Naive thymus-derived CD4-positive, alpha-beta T cell (primary cell): Measurements from ENCODE around the gene RNU5B-1. TPM values are rescaled to one million over a fixed set of nuclear protein-coding genes. Genes with fewer than 3 reads are reported as not detected.

ENCODE experiments used
- ATAC-seq: fragments of 150-1000 bp; cut with Tn5 transposase; 2 replicates; pipeline ENCODE4 v1.10.0; 2021; ENCODE audit warnings: mild to moderate bottlenecking, moderate library complexity
- CTCF ChIA-PET: fragments of 350-600 bp; sonication (Branson Sonifier 250); formaldehyde crosslinking; loops from one replicate; lab custom pipeline; 2021; ENCODE audit warnings: antibody characterized with exemption; lab: Charles Lee
- POLR2A ChIA-PET: fragments of 350-600 bp; sonication (Branson Sonifier 250); formaldehyde crosslinking; loops from one replicate; lab custom pipeline; 2021; ENCODE audit warnings: antibody characterized with exemption, inconsistent platforms; lab: Charles Lee
- DNase-seq, 9 donors: peaks; one replicate each; pipeline versions ENCODE4 v3.0.0 to v3.0.0-alpha.2; 2020 to 2022; ENCODE audit warnings: mixed read lengths in 1 of 9
- H3K27ac ChIP-seq: one replicate; pipeline ENCODE4 v1.7.0; 2013; ENCODE audit warnings: mild to moderate bottlenecking, low read depth, low read length, moderate library complexity
- H3K27me3 ChIP-seq, 2 donors: one replicate each; pipeline ENCODE4 v1.7.0; 2013; ENCODE audit warnings: low read length in 2 of 2, mild to moderate bottlenecking in 2 of 2, moderate library complexity in 2 of 2; ENCODE audit not compliant: control insufficient read depth in 2 of 2, insufficient read depth in 2 of 2
- H3K36me3 ChIP-seq, 3 experiments: 1 replicate in 2 of 3; 2 replicates in 1 of 3; pipeline ENCODE4 v1.7.0; 2013; ENCODE audit warnings: low read length in 3 of 3, mild to moderate bottlenecking in 3 of 3, moderate library complexity in 1 of 3; ENCODE audit not compliant: insufficient read depth in 3 of 3, control insufficient read depth in 2 of 3
- H3K4me1 ChIP-seq, 2 donors: one replicate each; pipeline ENCODE4 v1.7.0; 2013; ENCODE audit warnings: low read length in 2 of 2, mild to moderate bottlenecking in 2 of 2, moderate library complexity in 1 of 2; ENCODE audit not compliant: control insufficient read depth in 2 of 2, insufficient read depth in 2 of 2
- H3K4me3 ChIP-seq: 2 replicates; pipeline ENCODE4 v1.7.0; 2013; ENCODE audit warnings: mild to moderate bottlenecking, low read length
- H3K9me3 ChIP-seq, 3 experiments: 1 replicate in 2 of 3; 2 replicates in 1 of 3; pipeline ENCODE4 v1.7.0; 2013; ENCODE audit warnings: low read length in 3 of 3; ENCODE audit not compliant: control insufficient read depth in 2 of 3
- H3K27ac Mint-ChIP-seq, 9 donors: one replicate each; pipeline ENCODE4 v1.8.0; 2020 to 2022; ENCODE audit warnings: mixed read lengths in 9 of 9, mild to moderate bottlenecking in 8 of 9, moderate library complexity in 5 of 9, inconsistent platforms in 2 of 9
- H3K27me3 Mint-ChIP-seq, 5 donors: one replicate each; pipeline ENCODE4 v1.8.0; 2021 to 2022; ENCODE audit warnings: mixed read lengths in 5 of 5, mild to moderate bottlenecking in 1 of 5
- H3K36me3 Mint-ChIP-seq, 5 donors: one replicate each; pipeline ENCODE4 v1.8.0; 2020 to 2022; ENCODE audit warnings: mixed read lengths in 5 of 5, mild to moderate bottlenecking in 3 of 5, inconsistent platforms in 1 of 5
- H3K4me1 Mint-ChIP-seq, 7 donors: one replicate each; pipeline ENCODE4 v1.8.0; 2020 to 2022; ENCODE audit warnings: mixed read lengths in 7 of 7, mild to moderate bottlenecking in 3 of 7, inconsistent platforms in 1 of 7
- H3K4me3 Mint-ChIP-seq, 10 donors: one replicate each; pipeline ENCODE4 v1.8.0; 2020 to 2022; ENCODE audit warnings: mild to moderate bottlenecking in 10 of 10, mixed read lengths in 10 of 10, moderate library complexity in 6 of 10, inconsistent platforms in 2 of 10
- H3K9me3 Mint-ChIP-seq, 11 donors: one replicate each; pipeline ENCODE4 v1.8.0; 2020 to 2022; ENCODE audit warnings: mixed read lengths in 11 of 11, mild to moderate bottlenecking in 4 of 11, inconsistent platforms in 1 of 11, moderate library complexity in 1 of 11
- intact Hi-C, 2 donors: fragments of 100-400 bp; cut with micrococcal nuclease; formaldehyde crosslinking; loops; one replicate each; pipeline ENCODE4 v1.15.1; 2023
- polyA plus RNA-seq, 2 donors: library from polyadenylated mRNA; unstranded; fragments of 300-500 nt; fragmentation: Illumina TruSeq; gene quantifications; one replicate each; pipeline ENCODE4 v1.2.3, GENCODE V29; 2021
- total RNA-seq, 6 experiments: library from RNA in 5 of 6; stranded (reverse) in 5 of 6; gene quantifications; 1 replicate in 5 of 6; 2 replicates in 1 of 6; pipeline ENCODE4 v1.2.3 and lab custom pipeline; 2021 to 2026

RNU5B-1 gene
- total and polyA plus RNA-seq, 7 experiments from 2014 or later: 18.9 TPM; not detected in 6

GRCh38 chr15:65336493-65337435 is 32.3 kb downstream of the RNU5B-1 start:
- no peaks in the 10 kb centered on the region for H3K4me1 ChIP-seq
- no peaks in the 10 kb centered on the region for H3K36me3 ChIP-seq
- H3K27ac ChIP-seq: no peak overlapping the region
- POLR2A ChIA-PET: no interaction called here
- DNase-seq: no peak
- no peak overlapping the region for H3K4me3 ChIP-seq
- H3K27me3 ChIP-seq: no peaks in the 10 kb centered on the region
- H3K4me3 Mint-ChIP-seq: no peak overlapping the region
- intact Hi-C loops: no loop called here
- no peaks in the 10 kb centered on the region for H3K9me3 ChIP-seq
- H3K36me3 Mint-ChIP-seq: no peaks in the 10 kb centered on the region
- peaks cover 0 to 6% (median 0%) of the 10 kb centered on the region in 7 donors for H3K4me1 Mint-ChIP-seq
- CTCF ChIA-PET: no interaction called here
- peaks cover 0 to 18% (median 5%) of the 10 kb centered on the region in 5 donors for H3K27me3 Mint-ChIP-seq
- no peak for ATAC-seq
- peaks cover 0 to 1% (median 0%) of the 10 kb centered on the region in 11 donors for H3K9me3 Mint-ChIP-seq
- no peak overlapping the region for H3K27ac Mint-ChIP-seq

- ATAC-seq: no peak
- Mint-ChIP-seq H3K27me3 (peaks cover 0 to 18% (median 5%) of the 10 kb centered on the region in 5 donors), H3K4me1 (peaks cover 0 to 6% (median 0%) of the 10 kb centered on the region in 7 donors), H3K36me3 (no peaks in the 10 kb centered on the region), H3K27ac (no peak overlapping the region), H3K4me3 (no peak overlapping the region), H3K9me3 (peaks cover 0 to 1% (median 0%) of the 10 kb centered on the region in 11 donors)
- no peaks in the 10 kb centered on the region for H3K36me3 ChIP-seq
- H3K4me3 ChIP-seq: no peak overlapping the region
- POLR2A ChIA-PET: no interaction called here
- H3K27me3 ChIP-seq: no peaks in the 10 kb centered on the region
- CTCF ChIA-PET: no interaction called here
- no peak for DNase-seq
- no peak overlapping the region for H3K27ac ChIP-seq
- H3K4me1 ChIP-seq: no peaks in the 10 kb centered on the region
- H3K9me3 ChIP-seq: no peaks in the 10 kb centered on the region
- intact Hi-C loops: no loop called here
Measured at GRCh38 chr15:65337436-65338070, 33.1 kb downstream of the RNU5B-1 start.

- Mint-ChIP-seq H3K27ac (no peak overlapping the region), H3K4me3 (no peak overlapping the region), H3K36me3 (no peaks in the 10 kb centered on the region), H3K4me1 (peaks cover 0 to 6% (median 0%) of the 10 kb centered on the region in 7 donors), H3K27me3 (peaks cover 0 to 18% (median 5%) of the 10 kb centered on the region in 5 donors), H3K9me3 (peaks cover 0 to 1% (median 0%) of the 10 kb centered on the region in 11 donors)
- ATAC-seq (no peak), DNase-seq (no peak)
- H3K27me3 ChIP-seq: no peaks in the 10 kb centered on the region
- CTCF ChIA-PET: no interaction called here
- intact Hi-C loops: no loop called here
- H3K4me1 ChIP-seq: no peaks in the 10 kb centered on the region
- no peak overlapping the region for H3K27ac ChIP-seq
- no peaks in the 10 kb centered on the region for H3K36me3 ChIP-seq
- POLR2A ChIA-PET: no interaction called here
- no peak overlapping the region for H3K4me3 ChIP-seq
- H3K9me3 ChIP-seq: no peaks in the 10 kb centered on the region
Measured at GRCh38 chr15:65338366-65338765, 33.9 kb downstream of the RNU5B-1 start.

GRCh38 chr15:65338823-65339222 is 34.3 kb downstream of the RNU5B-1 start:
- no peak overlapping the region for H3K27ac Mint-ChIP-seq
- H3K4me1 Mint-ChIP-seq: peaks cover 0 to 6% (median 0%) of the 10 kb centered on the region in 7 donors
- H3K27me3 Mint-ChIP-seq: peaks cover 0 to 18% (median 5%) of the 10 kb centered on the region in 5 donors
- no peak for ATAC-seq
- Histone ChIP-seq H3K27ac (no peak overlapping the region), H3K4me3 (no peak overlapping the region), H3K4me1 (no peaks in the 10 kb centered on the region), H3K27me3 (no peaks in the 10 kb centered on the region), H3K36me3 (no peaks in the 10 kb centered on the region), H3K9me3 (no peaks in the 10 kb centered on the region)
- no peak for DNase-seq
- H3K9me3 Mint-ChIP-seq: peaks cover 0 to 1% (median 0%) of the 10 kb centered on the region in 11 donors
- H3K4me3 Mint-ChIP-seq: no peak overlapping the region
- POLR2A ChIA-PET: no interaction called here
- no peaks in the 10 kb centered on the region for H3K36me3 Mint-ChIP-seq
- CTCF ChIA-PET: no interaction called here
- intact Hi-C loops: no loop called here

GRCh38 chr15:65339416-65339815 is 34.9 kb downstream of the RNU5B-1 start:
- no peaks in the 10 kb centered on the region for H3K4me1 ChIP-seq
- no peaks in the 10 kb centered on the region for H3K9me3 ChIP-seq
- Mint-ChIP-seq H3K27ac (no peak overlapping the region), H3K4me3 (no peak overlapping the region), H3K9me3 (peaks cover 0 to 1% (median 0%) of the 10 kb centered on the region in 11 donors), H3K36me3 (no peaks in the 10 kb centered on the region), H3K4me1 (peaks cover 0 to 6% (median 0%) of the 10 kb centered on the region in 7 donors), H3K27me3 (peaks cover 0 to 17% (median 5%) of the 10 kb centered on the region in 5 donors)
- intact Hi-C loops: no loop called here
- ChIA-PET POLR2A (no interaction called here), CTCF (no interaction called here)
- no peaks in the 10 kb centered on the region for H3K27me3 ChIP-seq
- no peak for DNase-seq
- H3K27ac ChIP-seq: no peak overlapping the region
- no peak for ATAC-seq
- H3K36me3 ChIP-seq: no peaks in the 10 kb centered on the region
- H3K4me3 ChIP-seq: no peak overlapping the region

DNA sequence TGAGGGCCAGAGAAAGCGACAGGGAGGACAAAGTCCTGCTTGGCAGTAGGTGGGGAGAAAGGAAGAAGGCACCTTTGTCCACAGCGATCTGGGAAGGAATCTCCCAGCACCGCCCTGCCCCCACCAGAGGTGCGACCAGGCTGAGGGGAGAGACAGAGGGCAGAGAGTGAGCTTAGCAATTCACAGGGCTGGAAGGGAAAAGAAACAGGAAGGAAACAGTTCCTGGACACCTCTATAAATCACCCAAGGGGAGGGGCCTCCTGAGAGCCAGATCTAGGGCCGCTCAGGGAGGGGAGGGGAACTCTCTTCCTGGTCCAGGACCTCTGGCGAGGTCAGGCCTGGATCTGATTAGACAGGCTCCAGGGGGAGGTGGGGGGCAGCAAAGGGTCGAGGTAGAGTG is 35.4 kb downstream of the RNU5B-1 start:
- Histone ChIP-seq H3K27me3 (no peaks in the 10 kb centered on the region), H3K9me3 (no peaks in the 10 kb centered on the region), H3K4me3 (no peak overlapping the region), H3K4me1 (no peaks in the 10 kb centered on the region), H3K27ac (no peak overlapping the region), H3K36me3 (no peaks in the 10 kb centered on the region)
- Mint-ChIP-seq H3K36me3 (no peaks in the 10 kb centered on the region), H3K9me3 (peaks cover 0 to 1% (median 0%) of the 10 kb centered on the region in 11 donors), H3K27ac (peak overlapping the region in 1 of 9 donors; percentile 58), H3K27me3 (peaks cover 0 to 17% (median 5%) of the 10 kb centered on the region in 5 donors), H3K4me3 (no peak overlapping the region), H3K4me1 (peaks cover 0 to 6% (median 0%) of the 10 kb centered on the region in 7 donors)
- DNase-seq (no peak), ATAC-seq (no peak)
- ChIA-PET POLR2A (no interaction called here), CTCF (no interaction called here)
- intact Hi-C loops: no loop called here
